ENCODE measurements around the gene SHLD2.

The SHLD2 gene, protein sequence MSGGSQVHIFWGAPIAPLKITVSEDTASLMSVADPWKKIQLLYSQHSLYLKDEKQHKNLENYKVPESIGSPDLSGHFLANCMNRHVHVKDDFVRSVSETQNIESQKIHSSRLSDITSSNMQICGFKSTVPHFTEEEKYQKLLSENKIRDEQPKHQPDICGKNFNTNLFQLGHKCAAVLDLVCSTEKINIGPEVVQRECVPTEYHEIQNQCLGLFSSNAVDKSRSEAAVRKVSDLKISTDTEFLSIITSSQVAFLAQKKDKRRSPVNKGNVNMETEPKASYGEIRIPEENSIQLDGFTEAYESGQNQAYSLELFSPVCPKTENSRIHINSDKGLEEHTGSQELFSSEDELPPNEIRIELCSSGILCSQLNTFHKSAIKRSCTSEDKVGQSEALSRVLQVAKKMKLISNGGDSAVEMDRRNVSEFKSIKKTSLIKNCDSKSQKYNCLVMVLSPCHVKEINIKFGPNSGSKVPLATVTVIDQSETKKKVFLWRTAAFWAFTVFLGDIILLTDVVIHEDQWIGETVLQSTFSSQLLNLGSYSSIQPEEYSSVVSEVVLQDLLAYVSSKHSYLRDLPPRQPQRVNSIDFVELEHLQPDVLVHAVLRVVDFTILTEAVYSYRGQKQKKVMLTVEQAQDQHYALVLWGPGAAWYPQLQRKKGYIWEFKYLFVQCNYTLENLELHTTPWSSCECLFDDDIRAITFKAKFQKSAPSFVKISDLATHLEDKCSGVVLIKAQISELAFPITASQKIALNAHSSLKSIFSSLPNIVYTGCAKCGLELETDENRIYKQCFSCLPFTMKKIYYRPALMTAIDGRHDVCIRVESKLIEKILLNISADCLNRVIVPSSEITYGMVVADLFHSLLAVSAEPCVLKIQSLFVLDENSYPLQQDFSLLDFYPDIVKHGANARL

DNA sequence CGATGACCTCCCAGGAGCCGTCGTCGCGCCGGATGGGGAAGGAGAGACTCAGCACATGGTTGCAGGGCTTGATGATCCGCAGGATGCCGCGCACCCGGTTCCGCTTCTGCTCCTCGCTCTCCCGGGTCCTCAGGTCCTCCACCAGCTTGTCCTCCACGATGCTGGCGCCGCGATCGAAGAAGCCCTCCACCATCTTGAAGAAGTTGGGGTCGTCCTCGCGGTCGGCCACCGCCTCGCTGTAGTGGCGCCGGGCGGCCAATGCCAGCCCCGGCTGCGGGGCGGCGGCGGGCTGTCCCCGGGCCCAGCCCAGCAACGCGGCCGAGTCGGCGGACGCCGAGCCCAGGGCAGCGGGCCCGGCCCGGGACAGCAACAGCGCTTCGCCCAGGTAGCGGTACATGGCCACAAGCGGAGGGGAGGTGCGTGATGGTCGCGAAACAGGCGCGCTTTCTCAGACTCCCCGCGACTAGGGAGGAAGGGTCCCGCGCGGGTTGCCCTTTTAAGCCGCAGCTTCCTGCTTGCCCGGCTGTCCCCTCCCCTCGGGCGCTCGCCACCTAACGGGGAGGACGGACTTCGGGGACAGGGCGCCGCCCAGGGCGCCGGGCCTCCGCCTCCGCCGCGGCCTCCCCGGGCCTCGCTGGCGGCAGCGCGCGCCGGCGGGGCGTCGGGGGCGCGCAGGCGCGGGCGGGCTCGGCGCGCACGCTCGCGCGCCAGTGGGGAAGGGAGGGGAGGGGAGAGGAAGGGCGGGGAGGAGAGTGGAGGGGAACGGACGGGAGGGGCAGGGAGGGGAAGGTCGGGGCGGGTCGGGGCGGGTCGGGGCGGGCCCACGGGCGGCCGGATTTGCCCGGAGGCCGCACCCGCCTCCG, at the start of gene SHLD2, which contains the start of gene GLUD1:
TSS of gene SHLD2 (plus strand) at position 834 of the 863 bp plus-strand sequence. CDS start 56,149 bp downstream, outside the sequence.
TSS of gene GLUD1 (minus strand) at position 471 of the 863 bp plus-strand sequence. CDS start at position 397, 74 bp downstream.
- H3K9me3 ChIP-seq: peaks cover 11% of the 10 kb centered on the region; the same call in 1 of the 2 replicates
- H3K27me3 ChIP-seq: no peaks in the 10 kb centered on the region
- H3K27ac ChIP-seq: peak within 1 kb of the TSS; percentile 95
- TF ChIP-seq Cebpa-rat (IDR thresholded peaks at IDR 0.05): no peak
- H3K4me1 ChIP-seq: peaks cover 49% of the 10 kb centered on the region
- H3K4me2 ChIP-seq: peak within 1 kb of the TSS; percentile 99
- H3K4me3 ChIP-seq: peak within 1 kb of the TSS; percentile 85
- peaks cover 23% of the 10 kb centered on the region for H3K36me3 ChIP-seq
- peaks cover 44% of the 10 kb centered on the region for H4K20me1 ChIP-seq
- H3K9ac ChIP-seq: peak within 1 kb of the TSS; percentile 94

DNA sequence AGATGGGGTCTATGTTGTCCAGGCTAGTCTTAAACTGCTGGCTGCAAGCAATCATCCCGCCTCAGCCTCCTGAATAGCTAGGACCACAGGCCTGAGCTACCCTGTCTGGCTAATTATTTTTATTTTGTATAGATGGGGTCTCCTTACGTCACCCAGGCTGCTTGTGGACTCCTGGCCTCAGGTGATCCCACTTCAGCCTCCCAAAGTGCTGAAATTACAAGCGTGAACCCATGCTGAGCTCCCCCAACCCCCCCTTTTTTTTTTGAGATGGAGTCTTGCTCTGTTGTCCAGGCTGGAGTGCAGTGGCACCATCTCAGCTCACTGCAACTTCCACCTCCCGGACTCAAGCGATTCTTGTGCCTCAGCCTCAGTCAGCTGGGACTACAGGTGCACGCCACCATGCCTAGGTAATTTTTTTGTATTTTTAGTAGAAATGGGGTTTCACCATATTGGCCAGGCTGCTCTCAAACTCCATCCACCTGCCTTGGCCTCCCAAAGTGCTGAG, 49.5 kb upstream of the SHLD2 start:
- no peak overlapping the region for H3K27ac ChIP-seq
- no peak overlapping the region for H3K4me2 ChIP-seq
- no peaks in the 10 kb centered on the region for H3K9me3 ChIP-seq
- H4K20me1 ChIP-seq: no peaks in the 10 kb centered on the region
- H3K9ac ChIP-seq: no peak overlapping the region
- H3K36me3 ChIP-seq: peaks cover 47% of the 10 kb centered on the region
- H3K4me1 ChIP-seq: no peaks in the 10 kb centered on the region
- H3K4me3 ChIP-seq: no peak overlapping the region
- TF ChIP-seq Cebpa-rat (IDR thresholded peaks at IDR 0.05): no peak
- no peaks in the 10 kb centered on the region for H3K27me3 ChIP-seq

DNA sequence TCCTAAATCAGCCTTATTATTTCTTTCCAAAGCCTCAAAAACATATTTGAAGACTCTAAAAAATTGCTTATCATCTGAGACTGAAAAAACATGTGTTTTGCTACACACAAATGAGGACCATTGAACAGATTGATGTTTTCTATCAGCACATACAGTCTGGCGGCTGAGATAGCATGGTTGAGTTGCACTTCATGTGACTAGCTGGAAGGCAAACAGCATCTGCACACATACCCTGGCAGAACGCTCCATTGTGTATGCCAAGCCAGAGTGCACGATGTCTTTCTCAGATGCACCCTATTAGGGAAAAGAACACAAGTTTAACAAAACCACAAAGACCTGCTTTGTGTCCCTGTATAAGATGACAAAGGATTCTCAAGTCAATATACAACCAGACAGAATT, 41.9 kb upstream of the SHLD2 start:
- H3K9me3 ChIP-seq: no peaks in the 10 kb centered on the region
- TF ChIP-seq Cebpa-rat (IDR thresholded peaks at IDR 0.05): no peak
- no peak overlapping the region for H3K9ac ChIP-seq
- no peak overlapping the region for H3K4me2 ChIP-seq
- H4K20me1 ChIP-seq: peaks cover 6% of the 10 kb centered on the region; the same call in 1 of the 2 replicates
- no peaks in the 10 kb centered on the region for H3K27me3 ChIP-seq
- H3K36me3 ChIP-seq: peaks cover 96% of the 10 kb centered on the region
- no peak overlapping the region for H3K4me3 ChIP-seq
- H3K27ac ChIP-seq: no peak overlapping the region
- H3K4me1 ChIP-seq: no peaks in the 10 kb centered on the region

DNA sequence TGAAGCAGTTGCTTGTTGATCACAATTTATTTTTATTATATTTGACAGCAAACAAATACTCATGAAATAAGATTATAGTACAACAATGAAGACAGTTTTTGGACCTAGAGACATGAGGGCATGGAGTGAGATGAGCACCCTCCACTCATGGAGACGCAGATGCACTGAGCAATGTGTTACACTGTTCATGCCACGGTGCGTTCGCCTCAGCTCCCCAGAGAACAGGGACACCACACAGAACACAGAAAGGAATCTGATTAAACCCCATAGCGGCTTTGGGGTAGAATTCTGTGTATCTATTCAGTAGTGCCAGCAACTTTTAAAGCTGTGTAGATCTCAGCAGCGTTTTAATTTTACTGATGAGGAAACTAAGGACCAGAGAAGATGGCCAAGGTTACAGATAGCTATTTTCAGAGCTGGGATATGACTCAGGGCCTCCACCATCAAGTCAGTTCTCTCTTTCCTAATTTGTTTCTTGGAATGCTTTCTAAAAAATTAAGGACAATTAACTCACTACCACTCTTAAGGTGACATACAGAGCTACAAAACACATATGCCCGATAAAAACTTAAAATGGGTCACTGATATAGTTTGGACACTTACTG, 41.3 kb upstream of the SHLD2 start:
- TF ChIP-seq Cebpa-rat (IDR thresholded peaks at IDR 0.05): no peak
- H3K36me3 ChIP-seq: peaks cover 96% of the 10 kb centered on the region
- H3K27ac ChIP-seq: no peak overlapping the region
- H3K4me3 ChIP-seq: no peak overlapping the region
- H3K4me1 ChIP-seq: no peaks in the 10 kb centered on the region
- H3K27me3 ChIP-seq: no peaks in the 10 kb centered on the region
- peaks cover 6% of the 10 kb centered on the region; the same call in 1 of the 2 replicates for H4K20me1 ChIP-seq
- H3K9ac ChIP-seq: no peak overlapping the region
- no peak overlapping the region for H3K4me2 ChIP-seq
- no peaks in the 10 kb centered on the region for H3K9me3 ChIP-seq

DNA sequence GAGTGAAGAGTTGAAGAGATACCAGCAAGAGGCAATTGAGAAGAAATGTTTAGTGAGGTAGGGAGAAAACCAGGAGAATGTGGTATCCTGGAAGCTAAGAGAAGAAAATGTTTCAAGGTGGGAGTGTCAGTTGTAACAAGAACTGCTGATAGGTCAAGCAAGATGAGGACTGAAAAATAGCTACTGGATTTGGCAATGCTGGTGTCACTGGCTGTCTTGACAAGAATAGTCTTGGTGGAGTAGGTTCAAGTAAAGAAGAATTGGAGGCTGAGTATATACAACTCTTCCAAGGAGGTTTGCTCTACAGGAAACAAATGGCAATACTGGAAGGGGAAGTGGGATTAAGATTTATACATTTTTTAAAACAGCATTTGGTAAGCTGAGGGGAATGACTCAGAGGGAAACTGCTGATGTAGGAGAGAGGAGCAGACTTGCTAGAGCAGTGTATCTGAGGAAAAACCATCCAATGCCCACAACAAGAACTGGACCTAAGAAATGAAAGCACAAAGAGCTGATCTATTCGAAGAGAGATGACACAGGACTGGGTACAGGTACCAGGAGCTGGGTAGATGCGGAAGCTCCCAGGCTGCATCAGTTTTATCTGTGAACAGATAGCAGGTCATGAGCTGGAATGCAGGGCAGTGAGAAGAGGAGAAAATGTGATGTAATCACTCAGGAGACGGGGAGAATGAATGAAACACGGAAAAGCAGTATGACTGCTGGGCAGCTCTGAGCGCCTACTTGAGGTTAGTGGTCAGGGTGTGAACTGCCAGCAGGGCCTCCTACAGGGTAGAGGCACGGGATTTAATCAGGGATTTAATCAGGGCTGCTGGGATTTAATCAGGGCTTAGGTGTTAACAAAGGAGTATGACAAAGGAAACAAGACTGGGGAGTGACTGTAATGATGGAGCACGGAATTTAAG, 40.4 kb upstream of the SHLD2 start:
- H3K9ac ChIP-seq: no peak overlapping the region
- no peak overlapping the region for H3K27ac ChIP-seq
- H3K4me3 ChIP-seq: no peak overlapping the region
- H4K20me1 ChIP-seq: peaks cover 6% of the 10 kb centered on the region; the same call in 1 of the 2 replicates
- no peaks in the 10 kb centered on the region for H3K9me3 ChIP-seq
- no peak overlapping the region for H3K4me2 ChIP-seq
- H3K27me3 ChIP-seq: no peaks in the 10 kb centered on the region
- TF ChIP-seq Cebpa-rat (IDR thresholded peaks at IDR 0.05): no peak
- H3K4me1 ChIP-seq: no peaks in the 10 kb centered on the region
- H3K36me3 ChIP-seq: peaks cover 96% of the 10 kb centered on the region

DNA sequence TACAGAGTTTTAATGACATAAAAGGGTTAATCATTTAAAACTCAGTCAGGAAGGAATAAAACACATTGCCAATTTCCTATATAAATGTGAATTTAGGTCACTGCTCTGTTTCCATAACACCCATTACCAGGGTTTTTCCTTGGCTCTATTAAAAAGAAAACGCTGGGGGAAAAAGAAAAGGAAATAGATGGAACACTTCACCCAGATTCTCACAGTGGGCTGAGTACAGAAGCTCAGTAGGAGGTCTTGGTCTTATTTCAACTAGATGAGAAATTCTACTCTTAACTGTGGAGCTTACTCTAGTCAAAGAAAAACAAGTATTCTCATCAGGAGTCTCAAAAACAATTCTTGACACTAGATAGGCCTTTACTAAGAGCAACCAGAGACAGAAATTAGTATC, 36.8 kb upstream of the SHLD2 start:
- Histone ChIP-seq H3K4me2 (no peak overlapping the region), H4K20me1 (peaks cover 6% of the 10 kb centered on the region; the same call in 1 of the 2 replicates), H3K27me3 (no peaks in the 10 kb centered on the region), H3K9me3 (no peaks in the 10 kb centered on the region), H3K36me3 (peaks cover 97% of the 10 kb centered on the region), H3K4me1 (no peaks in the 10 kb centered on the region), H3K27ac (no peak overlapping the region), H3K9ac (no peak overlapping the region), H3K4me3 (no peak overlapping the region)
- no peak for TF ChIP-seq Cebpa-rat (IDR thresholded peaks at IDR 0.05)

DNA sequence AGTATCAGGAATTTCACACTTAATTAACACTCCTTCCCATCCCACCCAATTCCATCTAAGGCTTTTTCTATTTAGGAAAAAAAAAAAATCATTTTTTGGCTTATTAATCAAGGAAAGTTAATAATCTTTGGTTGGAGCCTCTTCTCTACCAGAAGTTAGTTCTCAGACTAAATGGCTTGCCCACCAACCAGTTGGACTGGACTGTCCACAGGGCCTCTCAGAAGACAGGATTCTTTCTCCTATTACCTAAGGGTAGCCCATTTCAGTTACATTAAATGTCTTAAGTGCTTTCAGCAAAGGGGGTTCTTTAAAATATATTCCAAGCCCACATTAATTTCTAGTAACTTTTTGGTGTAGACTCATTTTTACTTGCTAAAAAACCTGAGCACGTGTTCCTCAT, 35.6 kb upstream of the SHLD2 start:
- H3K4me1 ChIP-seq: no peaks in the 10 kb centered on the region
- no peak overlapping the region for H3K9ac ChIP-seq
- no peak for TF ChIP-seq Cebpa-rat (IDR thresholded peaks at IDR 0.05)
- H3K27ac ChIP-seq: no peak overlapping the region
- no peaks in the 10 kb centered on the region for H3K27me3 ChIP-seq
- H3K9me3 ChIP-seq: no peaks in the 10 kb centered on the region
- peaks cover 97% of the 10 kb centered on the region for H3K36me3 ChIP-seq
- H3K4me3 ChIP-seq: no peak overlapping the region
- no peak overlapping the region for H3K4me2 ChIP-seq
- H4K20me1 ChIP-seq: peaks cover 6% of the 10 kb centered on the region; the same call in 1 of the 2 replicates

Data from BLaER1 (cell line).